Activated CD4-positive, alpha-beta T cell treated with anti-CD3 and anti-CD28 coated beads, Interleukin-2, amount 10 ng/mL, durations not matched to agents 7 days and 5 days (primary cell): ENCODE results near the gene ZIC5. TPM values are rescaled to one million over a fixed set of nuclear protein-coding genes. Genes with fewer than 3 reads are reported as not detected.

Source experiments
- CTCF ChIA-PET: fragments of 350-600 bp; sonication (Branson Sonifier 250); formaldehyde crosslinking; loops from one replicate; lab custom pipeline; 2021; ENCODE audit warnings: antibody characterized with exemption; lab: Charles Lee
- POLR2A ChIA-PET: fragments of 350-600 bp; sonication (Branson Sonifier 250); formaldehyde crosslinking; loops from one replicate; lab custom pipeline; 2021; ENCODE audit warnings: antibody characterized with exemption; lab: Charles Lee
- DNase-seq: peaks from one replicate; pipeline ENCODE4 v3.0.0-alpha.2; 2020
- H3K27ac Mint-ChIP-seq: one replicate; pipeline ENCODE4 v1.8.0; 2021; ENCODE audit warnings: mild to moderate bottlenecking, moderate library complexity, mixed read lengths
- H3K27me3 Mint-ChIP-seq: one replicate; pipeline ENCODE4 v1.8.0; 2021; ENCODE audit warnings: mixed read lengths
- H3K36me3 Mint-ChIP-seq: one replicate; pipeline ENCODE4 v1.8.0; 2021; ENCODE audit warnings: low read depth, mixed read lengths
- H3K4me1 Mint-ChIP-seq: one replicate; pipeline ENCODE4 v1.8.0; 2021; ENCODE audit warnings: mixed read lengths
- H3K4me3 Mint-ChIP-seq: one replicate; pipeline ENCODE4 v1.8.0; 2021; ENCODE audit warnings: mild to moderate bottlenecking, moderate library complexity, mixed read lengths
- H3K9me3 Mint-ChIP-seq: one replicate; pipeline ENCODE4 v1.8.0; 2021; ENCODE audit warnings: mixed read lengths
- total RNA-seq, 2 experiments: library from RNA; stranded (reverse); gene quantifications; one replicate each; pipeline ENCODE4 v1.2.3, GENCODE V29; 2021

ZIC5 gene
- total RNA-seq, 2 experiments from 2014 or later, result not detected

GRCh38 chr13:99991828-99992775 is 20.5 kb upstream of the ZIC5 start:
- Mint-ChIP-seq H3K4me1 (peaks cover 27% of the 10 kb centered on the region), H3K4me3 (no peak overlapping the region), H3K36me3 (peaks cover 1% of the 10 kb centered on the region), H3K27ac (no peak overlapping the region), H3K9me3 (peaks cover 3% of the 10 kb centered on the region), H3K27me3 (peaks cover 94% of the 10 kb centered on the region)
- CTCF ChIA-PET, result interaction anchor here (1.3 to 1.9 kb wide), 4 partner anchors 11 to 36 kb away, joined by 3 to 6 read pairs (median 4); partner anchors contain the start of gene ZIC2
- DNase-seq, result no peak
- POLR2A ChIA-PET, result no interaction called here

GRCh38 chr13:99991013-99991827 is 19.7 kb upstream of the ZIC5 start:
- Mint-ChIP-seq H3K4me3 (no peak overlapping the region), H3K36me3 (peaks cover 2% of the 10 kb centered on the region), H3K9me3 (peaks cover 3% of the 10 kb centered on the region), H3K27ac (no peak overlapping the region), H3K27me3 (peaks cover 94% of the 10 kb centered on the region), H3K4me1 (peaks cover 22% of the 10 kb centered on the region)
- no peak for DNase-seq
- CTCF ChIA-PET, result interaction anchor here (1.3 to 1.9 kb wide), 2 partner anchors 10 to 32 kb away, joined by 3 to 4 read pairs; partner anchors contain the start of gene ZIC2
- POLR2A ChIA-PET, result no interaction called here

DNA sequence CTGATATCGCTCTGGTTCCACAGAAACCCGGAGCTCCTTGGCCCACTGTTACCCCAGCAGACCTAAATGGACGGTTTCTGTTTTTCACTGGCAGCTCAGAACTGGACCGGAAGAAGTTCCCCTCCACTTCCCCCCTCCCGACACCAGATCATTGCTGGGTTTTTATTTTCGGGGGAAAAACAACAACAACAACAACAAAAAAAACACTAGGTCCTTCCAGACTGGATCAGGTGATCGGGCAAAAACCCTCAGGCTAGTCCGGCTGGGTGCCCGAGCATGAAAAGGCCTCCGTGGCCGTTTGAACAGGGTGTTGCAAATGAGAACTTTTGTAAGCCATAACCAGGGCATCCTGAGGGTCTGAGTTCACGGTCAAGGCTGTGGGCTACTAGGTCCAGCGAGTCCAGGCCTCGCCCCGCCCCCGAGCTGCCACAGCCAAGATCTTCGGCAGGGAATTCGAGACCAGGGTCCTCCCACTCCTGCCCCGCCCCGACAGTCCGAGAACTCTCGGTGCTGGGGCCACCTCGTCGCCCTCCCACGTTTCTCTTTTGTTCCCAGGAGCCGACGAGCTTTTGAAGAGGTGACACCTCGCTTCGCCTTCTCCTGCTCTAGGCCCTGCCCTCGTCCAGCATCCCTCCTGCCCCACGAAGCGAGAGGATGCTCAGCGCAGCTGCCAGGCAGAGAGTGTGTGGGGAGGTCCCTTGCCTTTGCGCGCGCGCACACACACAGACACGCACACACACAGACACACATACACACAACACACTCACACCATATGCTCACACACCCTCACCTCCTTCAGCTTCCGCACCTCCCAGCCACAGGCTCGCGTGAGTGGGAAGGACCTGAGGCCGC is 18.8 kb upstream of the ZIC5 start:
- CTCF ChIA-PET, result interaction anchor here (1.3 kb wide), 1 partner anchor 32 kb away, joined by 3 read pairs; no protein-coding TSS in a partner anchor
- POLR2A ChIA-PET, result no interaction called here

GRCh38 chr13:99989276-99990125 is 17.9 kb upstream of the ZIC5 start:
- Mint-ChIP-seq H3K27me3 (peaks cover 85% of the 10 kb centered on the region), H3K4me3 (no peak overlapping the region), H3K9me3 (no peaks in the 10 kb centered on the region), H3K36me3 (peaks cover 6% of the 10 kb centered on the region), H3K4me1 (peaks cover 27% of the 10 kb centered on the region), H3K27ac (no peak overlapping the region)
- ChIA-PET POLR2A (no interaction called here), CTCF (no interaction called here)
- DNase-seq, result no peak

More for the DNA sequence above, 18.8 kb upstream of the ZIC5 start:
- Mint-ChIP-seq H3K9me3 (peaks cover under 1% of the 10 kb centered on the region), H3K27me3 (peaks cover 90% of the 10 kb centered on the region), H3K4me3 (peak overlapping the region; percentile 5), H3K4me1 (peaks cover 24% of the 10 kb centered on the region), H3K36me3 (peaks cover 6% of the 10 kb centered on the region), H3K27ac (no peak overlapping the region)
- no peak for DNase-seq

DNA sequence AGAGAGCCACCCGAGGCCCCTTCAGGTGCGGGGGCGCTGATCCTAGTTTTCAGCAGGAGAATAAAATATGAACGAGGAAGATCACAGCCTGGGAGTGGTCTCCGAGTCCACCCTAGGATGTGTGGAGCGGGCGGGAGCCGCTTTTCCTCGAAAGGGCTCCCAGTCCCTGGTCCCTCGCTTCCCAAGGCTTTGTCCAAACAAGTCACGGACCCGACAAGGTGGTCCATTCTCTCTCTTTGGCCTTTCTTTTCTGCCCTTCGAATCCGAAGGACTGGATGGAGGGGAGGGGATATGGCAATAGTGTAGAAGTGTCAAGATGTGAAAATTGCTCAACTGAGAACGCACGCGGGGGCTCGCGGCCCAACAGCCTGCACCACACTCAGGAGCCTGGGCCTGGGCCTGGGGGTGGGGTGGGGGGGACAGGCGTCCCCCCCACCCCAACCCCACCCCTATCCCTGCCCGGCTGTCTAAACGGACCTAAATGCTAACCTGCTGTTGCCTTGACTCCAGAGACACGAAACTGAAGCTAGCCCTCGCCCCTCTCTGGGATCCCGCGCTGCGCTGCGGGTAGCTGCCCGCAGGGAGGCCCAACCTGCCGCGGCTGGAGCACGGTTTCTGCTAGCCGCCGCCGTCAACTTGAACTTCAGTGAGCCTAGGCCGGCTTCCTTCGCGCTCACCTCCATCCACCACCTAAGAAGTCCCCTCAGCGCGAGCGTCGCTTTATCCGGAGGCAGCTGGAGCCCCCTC is 17.1 kb upstream of the ZIC5 start:
- Mint-ChIP-seq H3K27ac (no peak overlapping the region), H3K4me3 (no peak overlapping the region), H3K9me3 (no peaks in the 10 kb centered on the region), H3K4me1 (peaks cover 32% of the 10 kb centered on the region), H3K27me3 (peaks cover 85% of the 10 kb centered on the region), H3K36me3 (peaks cover 8% of the 10 kb centered on the region)
- ChIA-PET POLR2A (no interaction called here), CTCF (no interaction called here)
- no peak for DNase-seq

DNA sequence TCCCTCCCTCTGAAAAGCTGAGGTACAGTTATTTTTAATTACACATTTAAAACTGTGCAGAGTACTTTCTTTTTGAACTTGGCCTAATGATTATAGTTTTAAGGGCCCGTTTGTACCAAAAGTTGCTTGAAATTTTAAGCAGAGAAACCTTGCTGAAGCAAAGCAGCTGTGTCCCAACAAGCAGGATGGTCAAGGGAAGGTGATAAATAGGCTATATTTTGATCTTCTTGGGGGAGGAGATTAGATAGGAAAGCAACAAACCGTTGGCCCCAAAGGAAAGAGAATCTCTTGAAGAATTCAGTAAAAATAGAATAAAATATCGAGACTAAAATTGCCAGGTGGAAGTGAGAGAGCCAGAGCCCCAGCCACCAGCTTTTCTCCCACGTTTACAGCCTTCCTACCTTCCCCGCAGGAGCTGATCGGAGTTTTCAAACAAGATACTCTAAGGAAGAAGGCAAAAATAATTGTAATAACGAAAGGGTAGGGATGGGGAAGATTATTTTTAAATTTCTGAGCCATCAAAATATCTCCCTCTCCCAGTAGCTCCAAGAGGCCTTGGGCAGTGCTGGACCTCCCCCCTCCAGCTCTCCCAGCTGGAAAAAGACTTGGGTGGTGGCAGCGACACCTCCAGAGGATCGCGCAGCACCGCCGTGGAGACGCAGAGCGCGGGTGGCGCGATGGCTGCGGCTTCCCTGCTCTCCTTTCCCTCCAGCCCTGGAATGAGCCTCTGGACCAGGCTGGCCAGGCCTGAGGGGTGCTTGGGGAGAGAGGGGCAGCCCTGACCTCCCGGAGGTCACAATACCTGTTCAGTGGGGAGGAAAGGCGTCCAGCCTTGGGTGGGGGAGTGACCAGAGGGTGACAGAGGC is 15.8 kb upstream of the ZIC5 start:
- POLR2A ChIA-PET, result interaction anchor here (0.7 kb wide), 1 partner anchor 9 kb away, joined by 4 read pairs; no protein-coding TSS in a partner anchor

GRCh38 chr13:99986741-99987140 is 15.2 kb upstream of the ZIC5 start:
- Mint-ChIP-seq H3K36me3 (peaks cover 6% of the 10 kb centered on the region), H3K4me1 (peaks cover 32% of the 10 kb centered on the region), H3K27ac (no peak overlapping the region), H3K9me3 (no peaks in the 10 kb centered on the region), H3K27me3 (peaks cover 78% of the 10 kb centered on the region), H3K4me3 (no peak overlapping the region)
- ChIA-PET CTCF (interaction anchor here (0.8 to 2.3 kb wide), 2 partner anchors 16 to 36 kb away, joined by 3 to 11 read pairs; partner anchors contain the start of gene ZIC5), POLR2A (no interaction called here)
- DNase-seq, result no peak

More for the DNA sequence above, 15.8 kb upstream of the ZIC5 start:
- Mint-ChIP-seq H3K9me3 (no peaks in the 10 kb centered on the region), H3K4me3 (no peak overlapping the region), H3K27me3 (peaks cover 85% of the 10 kb centered on the region), H3K36me3 (peaks cover 8% of the 10 kb centered on the region), H3K4me1 (peaks cover 35% of the 10 kb centered on the region), H3K27ac (peak overlapping the region; percentile 41)
- CTCF ChIA-PET, result interaction anchor here (0.8 kb wide), 1 partner anchor 37 kb away, joined by 3 read pairs; no protein-coding TSS in a partner anchor
- DNase-seq, result no peak

DNA sequence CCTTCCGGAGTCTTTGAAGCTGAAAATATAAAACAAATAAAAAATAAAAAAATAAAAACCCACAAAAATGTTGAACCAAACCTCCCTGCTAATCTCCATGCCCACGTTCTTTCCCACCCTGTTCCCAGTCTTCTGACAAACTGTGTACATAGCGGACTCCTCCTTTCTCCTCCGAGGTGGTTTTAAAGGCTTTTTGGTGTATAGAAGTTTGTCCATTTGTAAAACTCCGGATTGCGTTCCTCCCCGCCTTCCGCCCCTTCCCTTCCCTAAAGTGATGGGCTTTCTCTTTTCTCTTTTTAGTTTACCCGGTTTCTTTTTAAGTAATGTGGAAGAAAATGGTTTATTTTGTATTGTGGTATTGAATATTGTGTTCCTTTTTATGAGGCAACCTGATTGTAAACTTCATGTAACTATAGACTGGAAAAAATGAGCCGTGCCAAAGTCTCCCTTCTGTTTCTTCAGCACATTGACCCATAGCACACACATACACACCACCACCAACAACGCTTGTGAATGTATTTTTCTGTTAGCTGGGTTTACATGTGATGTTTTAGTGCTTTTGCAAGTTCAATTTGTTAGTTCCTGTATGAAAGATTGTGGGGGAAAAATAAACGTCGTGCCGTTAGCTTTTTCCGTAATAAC is 14.4 kb upstream of the ZIC5 start:
- ChIA-PET POLR2A (no interaction called here), CTCF (interaction anchor here (2.3 kb wide), 1 partner anchor 16 kb away, joined by 11 read pairs; the partner anchor contains the start of gene ZIC5)
- peak overlapping the region; percentile 74 for H3K27ac Mint-ChIP-seq

GRCh38 chr13:99985241-99985874 is 13.8 kb upstream of the ZIC5 start:
- CTCF ChIA-PET, result interaction anchor here (0.6 to 2.3 kb wide), 2 partner anchors 15 to 420 kb away, joined by 3 to 11 read pairs; partner anchors contain the start of gene ZIC5
- Mint-ChIP-seq H3K9me3 (no peaks in the 10 kb centered on the region), H3K27me3 (peaks cover 67% of the 10 kb centered on the region), H3K4me1 (peaks cover 29% of the 10 kb centered on the region), H3K27ac (no peak overlapping the region), H3K36me3 (peaks cover 6% of the 10 kb centered on the region), H3K4me3 (no peak overlapping the region)
- no peak for DNase-seq
- POLR2A ChIA-PET, result no interaction called here

More for the DNA sequence above, 14.4 kb upstream of the ZIC5 start:
- Mint-ChIP-seq H3K4me1 (peaks cover 32% of the 10 kb centered on the region), H3K27me3 (peaks cover 72% of the 10 kb centered on the region), H3K36me3 (peaks cover 6% of the 10 kb centered on the region), H3K9me3 (no peaks in the 10 kb centered on the region), H3K4me3 (peak overlapping the region; percentile 39)
- DNase-seq, result no peak
